ENCODE results near the gene TAS2R43. TPM values are rescaled to one million over a fixed set of nuclear protein-coding genes. Genes with fewer than 3 reads are reported as not detected.

The TAS2R43 gene
- polyA plus RNA-seq, 1 of the 3 experiments (the other 2 are of a cell fraction) = not detected

DNA sequence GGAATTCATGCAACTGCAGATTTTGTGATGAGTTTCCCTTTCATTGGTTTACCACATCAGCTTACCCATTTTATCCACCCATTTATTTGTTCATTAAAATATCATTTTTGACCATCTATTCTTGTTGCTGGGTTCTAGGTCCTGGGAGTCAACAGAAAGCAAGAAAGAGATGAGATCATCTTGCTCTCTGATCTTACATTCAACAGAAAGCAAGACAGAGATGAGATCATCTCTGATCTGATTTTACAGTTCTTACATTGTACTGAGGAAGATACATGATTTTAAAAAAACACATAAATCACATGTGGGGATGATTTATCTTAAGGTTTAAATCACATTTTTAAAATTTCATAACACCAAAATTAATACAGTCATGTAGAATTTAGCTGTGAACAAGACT, 32.3 kb downstream of the TAS2R43 start:
- Histone ChIP-seq H3K27me3 (ENCODE audit: insufficient read depth) (no peaks in the 10 kb centered on the region), H3K79me2 (ENCODE audit: insufficient read depth) (peaks cover 49% of the 10 kb centered on the region; the same call in 1 of the 2 replicates), H3K9me3 (no peaks in the 10 kb centered on the region), H3K36me3 (replicated peaks in 1 of 2; ENCODE audit: control insufficient read depth in 1 of 2, insufficient read depth in 2 of 2, low read length in 1 of 2) (peaks cover 2 to 4% of the 10 kb centered on the region in 2 experiments), H3K4me2 (no peak overlapping the region), H3K27ac (ENCODE audit: low read depth in 2 of 2, low read length in 1 of 2) (no peak overlapping the region), H4K20me1 (ENCODE audit: insufficient read depth) (peaks cover 11% of the 10 kb centered on the region; the same call in 1 of the 2 replicates), H3K4me3 (ENCODE audit: low read depth in 2 of 2, low read length in 1 of 2) (no peak overlapping the region), H3K9ac (no peak overlapping the region), H3F3A (replicated peaks; ENCODE audit: insufficient read depth) (no peaks in the 10 kb centered on the region), H3K9me2 (no peaks in the 10 kb centered on the region), H3K4me1 (ENCODE audit: control insufficient read depth in 1 of 2, insufficient read depth in 2 of 2, low read depth in 1 of 2, low read length in 1 of 2) (peaks cover 0 to 6% of the 10 kb centered on the region in 2 experiments; a peak in 2 of 4 replicates), H2AFZ (ENCODE audit: low read depth) (no peak overlapping the region)
- ChIA-PET POLR2A (no interaction called here), CTCF (no interaction called here)
- DNase-seq = no peak
- TF ChIP-seq FOXJ3 (CRISPR knock-in tag; IDR thresholded peaks at IDR 0.05) (no peak), EP300 (IDR thresholded peaks at IDR 0.05; ENCODE audit: borderline replicate concordance in 1 of 2, low read depth in 1 of 2, low read length in 1 of 2) (no peak), FOXM1 (IDR thresholded peaks at IDR 0.05; ENCODE audit: low read depth) (no peak), RCOR1 (IDR thresholded peaks at IDR 0.05; ENCODE audit: low read length) (no peak), MXI1 (IDR thresholded peaks at IDR 0.05; ENCODE audit: low read depth, low read length) (no peak), TAF1 (IDR thresholded peaks at IDR 0.05; ENCODE audit: borderline replicate concordance, low read depth, low read length) (no peak), EZH2phosphoT487 (IDR thresholded peaks at IDR 0.05; ENCODE audit: borderline replicate concordance, low read depth) (no peak), NRF1 (IDR thresholded peaks at IDR 0.05; ENCODE audit: low read depth, low read length) (no peak), GABPA (IDR thresholded peaks at IDR 0.05; ENCODE audit: low read depth) (no peak), FOSL2 (IDR thresholded peaks at IDR 0.05; ENCODE audit: borderline replicate concordance, low read depth) (no peak), CHD2 (IDR thresholded peaks at IDR 0.05; ENCODE audit: low read length, partially characterized antibody) (no peak), TCF12 (IDR thresholded peaks at IDR 0.05) (no peak), POLR2AphosphoS5 (IDR thresholded peaks at IDR 0.05; ENCODE audit: low read depth, low read length) (no peak), SIN3A (IDR thresholded peaks at IDR 0.05; ENCODE audit: borderline replicate concordance, low read depth, low read length) (no peak)
- TF ChIP-seq, protein P1, sequence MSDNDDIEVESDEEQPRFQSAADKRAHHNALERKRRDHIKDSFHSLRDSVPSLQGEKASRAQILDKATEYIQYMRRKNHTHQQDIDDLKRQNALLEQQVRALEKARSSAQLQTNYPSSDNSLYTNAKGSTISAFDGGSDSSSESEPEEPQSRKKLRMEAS (IDR thresholded peaks at IDR 0.05; ENCODE audit: low read depth) = no peak
- TF ChIP-seq, protein P2, sequence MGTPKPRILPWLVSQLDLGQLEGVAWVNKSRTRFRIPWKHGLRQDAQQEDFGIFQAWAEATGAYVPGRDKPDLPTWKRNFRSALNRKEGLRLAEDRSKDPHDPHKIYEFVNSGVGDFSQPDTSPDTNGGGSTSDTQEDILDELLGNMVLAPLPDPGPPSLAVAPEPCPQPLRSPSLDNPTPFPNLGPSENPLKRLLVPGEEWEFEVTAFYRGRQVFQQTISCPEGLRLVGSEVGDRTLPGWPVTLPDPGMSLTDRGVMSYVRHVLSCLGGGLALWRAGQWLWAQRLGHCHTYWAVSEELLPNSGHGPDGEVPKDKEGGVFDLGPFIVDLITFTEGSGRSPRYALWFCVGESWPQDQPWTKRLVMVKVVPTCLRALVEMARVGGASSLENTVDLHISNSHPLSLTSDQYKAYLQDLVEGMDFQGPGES (IDR thresholded peaks at IDR 0.05; ENCODE audit: low read depth, low read length) = no peak

DNA sequence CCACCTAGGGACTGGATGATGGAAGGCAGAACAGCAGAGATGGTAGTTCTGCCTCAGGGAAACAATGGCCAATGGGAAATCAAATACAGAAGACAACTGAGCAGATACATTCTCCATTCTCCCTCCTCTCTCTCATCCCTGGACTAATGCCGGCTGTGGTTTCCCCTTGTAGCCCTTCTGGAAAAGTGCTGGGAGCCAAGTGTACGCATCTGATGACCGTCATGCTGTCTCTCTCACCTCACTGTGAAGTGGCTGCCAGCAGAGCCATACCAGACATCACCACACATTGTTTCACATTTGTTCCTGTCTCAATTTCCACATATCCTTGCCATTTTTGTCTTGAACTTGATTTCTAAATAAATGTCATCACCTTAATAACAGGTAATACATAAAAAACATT, 33.1 kb downstream of the TAS2R43 start:
- peaks cover 11% of the 10 kb centered on the region; the same call in 1 of the 2 replicates for H4K20me1 ChIP-seq (ENCODE audit: insufficient read depth)
- no peak overlapping the region for H3K4me2 ChIP-seq
- peaks cover 0 to 6% of the 10 kb centered on the region in 2 experiments; a peak in 2 of 4 replicates for H3K4me1 ChIP-seq (ENCODE audit: control insufficient read depth in 1 of 2, insufficient read depth in 2 of 2, low read depth in 1 of 2, low read length in 1 of 2)
- H3K9me3 ChIP-seq = no peaks in the 10 kb centered on the region
- ChIA-PET POLR2A (no interaction called here), CTCF (no interaction called here)
- DNase-seq = no peak
- peaks cover 0 to 7% of the 10 kb centered on the region in 2 experiments for H3K36me3 ChIP-seq (replicated peaks in 1 of 2; ENCODE audit: control insufficient read depth in 1 of 2, insufficient read depth in 2 of 2, low read length in 1 of 2)
- H3K4me3 ChIP-seq (ENCODE audit: low read depth in 2 of 2, low read length in 1 of 2) = no peak overlapping the region
- H3K27me3 ChIP-seq (ENCODE audit: insufficient read depth) = no peaks in the 10 kb centered on the region
- WGBS (ENCODE audit: low lambda C conversion rate) = 97% methylated on average over 3 of the region's 3 CpGs
- H3F3A ChIP-seq (replicated peaks; ENCODE audit: insufficient read depth) = no peaks in the 10 kb centered on the region
- no peaks in the 10 kb centered on the region for H3K9me2 ChIP-seq
- peaks cover 53% of the 10 kb centered on the region for H3K79me2 ChIP-seq (ENCODE audit: insufficient read depth)
- no peak for TF ChIP-seq EP300 (IDR thresholded peaks at IDR 0.05; ENCODE audit: borderline replicate concordance in 1 of 2, low read depth in 1 of 2, low read length in 1 of 2)
- no peak for TF ChIP-seq NRF1 (IDR thresholded peaks at IDR 0.05; ENCODE audit: low read depth, low read length)
- TF ChIP-seq MEF2A (IDR thresholded peaks at IDR 0.05; ENCODE audit: borderline replicate concordance, low read depth) = no peak
- TF ChIP-seq NFIC (IDR thresholded peaks at IDR 0.05; ENCODE audit: borderline replicate concordance) = no peak
- no peak for TF ChIP-seq FOXM1 (IDR thresholded peaks at IDR 0.05; ENCODE audit: low read depth)
- no peak for TF ChIP-seq TEAD4 (IDR thresholded peaks at IDR 0.05; ENCODE audit: borderline replicate concordance, insufficient read depth)
- no peak for TF ChIP-seq GATA2 (CRISPR knock-in tag; IDR thresholded peaks at IDR 0.05)
- H2AFZ ChIP-seq (ENCODE audit: low read depth) = no peak overlapping the region
- H3K9ac ChIP-seq = no peak overlapping the region
- no peak overlapping the region for H3K27ac ChIP-seq (ENCODE audit: low read depth in 2 of 2, low read length in 1 of 2)

Measured in SK-N-SH (cell line).